ENCODE data around the gene CHRNB1. TPM values are rescaled to one million over a fixed set of nuclear protein-coding genes. Genes with fewer than 3 reads are reported as not detected.

CHRNB1 gene
- total and polyA plus RNA-seq, 10 of the 15 experiments (the other 5 are each of a cell fraction or from before 2014, with no cell fraction given): 5.8 to 14.8 (median 11.3) TPM

GRCh38 chr17:7448461-7448860 lies 3.6 kb downstream of the CHRNB1 start:
- Histone ChIP-seq H2AFZ (ENCODE audit: control insufficient read depth, low read depth, low read length) (no peak overlapping the region), H3K9me3 (replicated peaks; ENCODE audit: control insufficient read depth, insufficient read depth, low read length) (no peaks in the 10 kb centered on the region), H3K79me2 (ENCODE audit: control insufficient read depth, insufficient read depth, low read length) (no peaks in the 10 kb centered on the region), H3K27ac (ENCODE audit: control insufficient read depth, insufficient read depth) (no peak overlapping the region), H3K4me3 (no peak overlapping the region), H3K36me3 (ENCODE audit: control insufficient read depth in 2 of 2, insufficient read depth in 2 of 2, low read length in 1 of 2) (no peaks in the 10 kb centered on the region), H3K4me2 (ENCODE audit: control insufficient read depth, insufficient read depth) (no peak overlapping the region), H3K27me3 (replicated peaks in 1 of 2; ENCODE audit: control insufficient read depth in 2 of 2, insufficient read depth in 2 of 2, low read length in 1 of 2) (peaks cover 1 to 5% of the 10 kb centered on the region in 2 experiments; a peak in 2 of 4 replicates), H3K4me1 (ENCODE audit: control insufficient read depth, insufficient read depth, low read length) (peaks cover 6% of the 10 kb centered on the region), H4K20me1 (ENCODE audit: control insufficient read depth, insufficient read depth) (no peaks in the 10 kb centered on the region), H3K9ac (ENCODE audit: control insufficient read depth, insufficient read depth, low read length) (no peak overlapping the region)
- no peak for FAIRE-seq
- no TSS peak for BruUV-seq (replicated peaks)
- DNase-seq (ENCODE audit: low read depth, low spot score): no peak
- intact Hi-C loops (cut with micrococcal nuclease; ENCODE audit: unreplicated experiment): no loop called here
- ATAC-seq: no peak
- RAD21 ChIA-PET (ENCODE audit: unreplicated experiment): no interaction called here
- in situ Hi-C loops (cut with MboI): no loop called here
- POLR2A ChIA-PET: interaction anchor here (0.7 to 1.1 kb wide), 2 partner anchors 8 to 46 kb away, joined by 3 to 4 read pairs; no protein-coding TSS in a partner anchor
- CTCF ChIA-PET: no interaction called here
- WGBS (ENCODE audit: insufficient coverage, insufficient replicate concordance, low lambda C conversion rate, missing lambda C conversion rate): 48% methylated on average over 7 of the region's 7 CpGs
- SMC1A ChIA-PET (ENCODE audit: uncharacterized antibody, unreplicated experiment): no interaction called here
- no peak for TF ChIP-seq CHD1 (IDR thresholded peaks at IDR 0.05; ENCODE audit: low read depth, low read length)
- TF ChIP-seq NR2C1 (IDR thresholded peaks at IDR 0.05): no peak
- no peak for TF ChIP-seq MYB (IDR thresholded peaks at IDR 0.05; ENCODE audit: borderline replicate concordance, low read depth, low read length)
- no peak for TF ChIP-seq BCL3 (IDR thresholded peaks at IDR 0.05; ENCODE audit: borderline replicate concordance, insufficient read depth, low read depth, low read length, poor library complexity, severe bottlenecking)
- no peak for TF ChIP-seq TCF7 (IDR thresholded peaks at IDR 0.05; ENCODE audit: borderline replicate concordance)
- TF ChIP-seq NRF1 (conservative IDR thresholded peaks at IDR 0.05; ENCODE audit: low read depth, low read length): no peak
- TF ChIP-seq HDGF (IDR thresholded peaks at IDR 0.05): no peak
- TF ChIP-seq ZNF24 (IDR thresholded peaks at IDR 0.05): no peak

All from GM12878 (cell line).